Neural progenitor cell (in vitro differentiated cells): ENCODE measurements around the gene TP53I3. TPM values are rescaled to one million over a fixed set of nuclear protein-coding genes. Genes with fewer than 3 reads are reported as not detected.

ENCODE experiments used
- DNase-seq: peaks from one replicate; pipeline ENCODE4 v3.0.0-alpha.2; 2016; ENCODE audit warnings: low spot score
- H2AFZ ChIP-seq: fragments of 200-600 bp; sonication (generic); replicated peaks from 2 replicates; pipeline ENCODE4 v1.6.1; 2016; ENCODE audit warnings: antibody characterized with exemption
- H3F3A ChIP-seq: fragments of 200-600 bp; sonication (generic); 2 replicates; pipeline ENCODE4 v1.6.1; 2016; ENCODE audit warnings: antibody characterized with exemption, low read depth
- H3K27ac ChIP-seq: fragments of 200-600 bp; sonication (generic); 2 replicates; pipeline ENCODE4 v1.5.1; 2016; ENCODE audit warnings: mild to moderate bottlenecking
- H3K27me3 ChIP-seq: fragments of 200-600 bp; sonication (generic); 2 replicates; pipeline ENCODE4 v1.6.1; 2016; ENCODE audit warnings: mild to moderate bottlenecking, moderate library complexity
- H3K36me3 ChIP-seq: fragments of 200-600 bp; sonication (generic); 2 replicates; pipeline ENCODE4 v1.5.1; 2016
- H3K4me1 ChIP-seq: fragments of 200-600 bp; sonication (generic); 2 replicates; pipeline ENCODE4 v1.6.1; 2016; ENCODE audit warnings: mixed run types
- H3K4me2 ChIP-seq: fragments of 200-600 bp; sonication (generic); 2 replicates; pipeline ENCODE4 v1.6.1; 2016
- H3K4me3 ChIP-seq: fragments of 200-600 bp; sonication (generic); 2 replicates; pipeline ENCODE4 v1.5.1; 2016
- H3K79me2 ChIP-seq: fragments of 200-600 bp; sonication (generic); 2 replicates; pipeline ENCODE4 v1.6.1; 2016; ENCODE audit warnings: low read depth
- H3K9ac ChIP-seq: fragments of 200-600 bp; sonication (generic); 2 replicates; pipeline ENCODE4 v1.6.1; 2016
- H3K9me3 ChIP-seq: fragments of 200-600 bp; sonication (generic); 2 replicates; pipeline ENCODE4 v1.5.1; 2016; ENCODE audit warnings: low read depth
- H4K20me1 ChIP-seq: fragments of 200-600 bp; sonication (generic); 2 replicates; pipeline ENCODE4 v1.6.1; 2016; ENCODE audit warnings: low read depth
- H3K27ac Mint-ChIP-seq: 3 replicates; pipeline ENCODE4 v1.8.0; 2021; ENCODE audit warnings: mixed read lengths
- H3K27me3 Mint-ChIP-seq: 2 replicates; pipeline ENCODE4 v1.8.0; 2022; ENCODE audit warnings: low read depth, mild to moderate bottlenecking, inconsistent platforms, moderate library complexity, mixed read lengths; ENCODE audit not compliant: insufficient read depth
- H3K36me3 Mint-ChIP-seq: 3 replicates; pipeline ENCODE4 v1.8.0; 2021; ENCODE audit warnings: mixed read lengths
- H3K4me1 Mint-ChIP-seq: 3 replicates; pipeline ENCODE4 v1.8.0; 2021; ENCODE audit warnings: mixed read lengths
- H3K4me3 Mint-ChIP-seq: 3 replicates; pipeline ENCODE4 v1.8.0; 2021; ENCODE audit warnings: mild to moderate bottlenecking, moderate library complexity, mixed read lengths
- H3K9me3 Mint-ChIP-seq: 3 replicates; pipeline ENCODE4 v1.8.0; 2020; ENCODE audit warnings: mixed read lengths
- CTCF ChIP-seq: fragments of 200-600 bp; sonication (generic); IDR thresholded peaks from 2 replicates; pipeline ENCODE4 v1.5.1; 2017; ENCODE audit warnings: antibody characterized with exemption, mild to moderate bottlenecking
- EZH2 ChIP-seq: fragments of 200-600 bp; sonication (generic); IDR thresholded peaks from 2 replicates; pipeline ENCODE4 v1.6.1; 2017; ENCODE audit warnings: antibody characterized with exemption, mild to moderate bottlenecking, moderate library complexity
- EZH2phosphoT487 ChIP-seq: fragments of 200-600 bp; sonication (generic); IDR thresholded peaks from 2 replicates; pipeline ENCODE4 v1.6.1; 2017; ENCODE audit warnings: antibody characterized with exemption
- total RNA-seq: library from RNA; depleted of rRNA; stranded (reverse); fragments of >200 nt; gene quantifications from 2 replicates; pipeline ENCODE4 v1.2.3, GENCODE V29; 2015; ENCODE audit warnings: low replicate concordance

Gene TP53I3
- total RNA-seq, 1 donor from 2014 or later, result 25.8 TPM

GRCh38 chr2:24050041-24050979 lies 34.3 kb downstream of the TP53I3 start:
- Histone ChIP-seq H2AFZ (peak overlapping the region; percentile 64), H3K4me2 (peak overlapping the region; percentile 83), H3K9me3 (no peaks in the 10 kb centered on the region), H3K4me3 (peak overlapping the region; percentile 69), H3K36me3 (no peaks in the 10 kb centered on the region), H3K27me3 (peaks cover 4% of the 10 kb centered on the region), H3K27ac (no peak overlapping the region), H4K20me1 (no peaks in the 10 kb centered on the region), H3K4me1 (peaks cover 9% of the 10 kb centered on the region), H3K9ac (peak overlapping the region; percentile 29), H3K79me2 (peaks cover 16% of the 10 kb centered on the region), H3F3A (peaks cover 30% of the 10 kb centered on the region)
- Mint-ChIP-seq H3K9me3 (no peaks in the 10 kb centered on the region), H3K27ac (no peak overlapping the region), H3K4me1 (peaks cover 15% of the 10 kb centered on the region), H3K27me3 (peaks cover 3% of the 10 kb centered on the region), H3K4me3 (no peak overlapping the region), H3K36me3 (no peaks in the 10 kb centered on the region)
- TF ChIP-seq EZH2phosphoT487 (no peak), CTCF (no peak), EZH2 (no peak)
- DNase-seq, result peak; percentile 65

- Histone ChIP-seq H3K4me1 (peaks cover 9% of the 10 kb centered on the region), H3F3A (peaks cover 30% of the 10 kb centered on the region), H2AFZ (peak within 1 kb of the TSS; percentile 64), H3K9me3 (no peaks in the 10 kb centered on the region), H3K4me2 (peak within 1 kb of the TSS; percentile 83), H3K79me2 (peaks cover 24% of the 10 kb centered on the region), H3K36me3 (no peaks in the 10 kb centered on the region), H3K27me3 (peaks cover 4% of the 10 kb centered on the region), H3K27ac (no peak within 1 kb of the TSS), H3K9ac (peak within 1 kb of the TSS; percentile 29), H3K4me3 (peak within 1 kb of the TSS; percentile 69), H4K20me1 (no peaks in the 10 kb centered on the region)
- peaks cover 18% of the 10 kb centered on the region for H3K4me1 Mint-ChIP-seq
- TF ChIP-seq CTCF, result no peak
- no peak for TF ChIP-seq EZH2phosphoT487
- no peak for TF ChIP-seq EZH2
- no peaks in the 10 kb centered on the region for H3K9me3 Mint-ChIP-seq
- no peaks in the 10 kb centered on the region for H3K36me3 Mint-ChIP-seq
- DNase-seq, result peak; percentile 92
- peaks cover 3% of the 10 kb centered on the region for H3K27me3 Mint-ChIP-seq
- no peak within 1 kb of the TSS for H3K27ac Mint-ChIP-seq
- no peak within 1 kb of the TSS for H3K4me3 Mint-ChIP-seq
These were observed 35.1 kb downstream of the TP53I3 start, which contains the start of gene FKBP1B for GRCh38 chr2:24049485-24050021. TSS of gene FKBP1B (plus strand) at chr2:24049741. CDS start at chr2:24049850, 109 bp downstream.

- Histone ChIP-seq H3K4me2 (peak overlapping the region; percentile 83), H3K79me2 (peaks cover 30% of the 10 kb centered on the region), H3K4me3 (peak overlapping the region; percentile 69), H3K36me3 (no peaks in the 10 kb centered on the region), H4K20me1 (no peaks in the 10 kb centered on the region), H3F3A (peaks cover 30% of the 10 kb centered on the region), H3K9me3 (no peaks in the 10 kb centered on the region), H2AFZ (peak overlapping the region; percentile 64), H3K27ac (no peak overlapping the region), H3K4me1 (peaks cover 9% of the 10 kb centered on the region), H3K27me3 (peaks cover 4% of the 10 kb centered on the region), H3K9ac (no peak overlapping the region)
- Mint-ChIP-seq H3K4me1 (peaks cover 18% of the 10 kb centered on the region), H3K4me3 (no peak overlapping the region), H3K27me3 (peaks cover 3% of the 10 kb centered on the region), H3K27ac (no peak overlapping the region), H3K36me3 (no peaks in the 10 kb centered on the region), H3K9me3 (no peaks in the 10 kb centered on the region)
- peak; percentile 19 for DNase-seq
- no peak for TF ChIP-seq EZH2phosphoT487
- TF ChIP-seq EZH2, result no peak
- no peak for TF ChIP-seq CTCF
These were observed 35.7 kb downstream of the TP53I3 start for GRCh38 chr2:24048769-24049484.
